Measurements from ENCODE around the gene STX11. TPM values are rescaled to one million over a fixed set of nuclear protein-coding genes. Genes with fewer than 3 reads are reported as not detected.

STX11 gene
- total RNA-seq, 4 donors from 2014 or later = 1.6 to 11.6 (median 2.4) TPM

DNA sequence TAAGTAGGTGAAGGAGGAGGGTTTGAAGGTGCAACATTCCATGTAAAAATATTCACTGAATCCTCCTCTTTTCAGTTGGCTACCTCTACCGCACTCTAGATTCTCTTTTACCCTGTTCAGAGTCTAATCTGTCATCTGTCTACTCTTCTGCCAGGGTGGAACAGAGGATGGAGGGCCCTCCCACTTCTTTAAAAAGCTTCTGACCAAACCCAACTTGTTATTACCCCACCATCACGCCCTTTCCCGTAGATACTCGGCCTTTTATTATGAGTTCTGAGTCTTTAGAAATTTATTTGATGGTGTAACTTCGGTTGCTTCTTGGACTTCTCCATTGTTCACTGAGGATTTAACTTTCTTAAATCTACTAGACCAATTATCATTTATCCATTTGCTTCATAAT, 11.7 kb downstream of the STX11 start:
- H3K27ac ChIP-seq = no peak overlapping the region
- H3K4me3 ChIP-seq = no peak overlapping the region
- H3K36me3 ChIP-seq = no peaks in the 10 kb centered on the region
- H3K27me3 ChIP-seq = no peaks in the 10 kb centered on the region
- H3K4me1 ChIP-seq = no peaks in the 10 kb centered on the region
- DNase-seq = no peak
- TF ChIP-seq, protein P1, sequence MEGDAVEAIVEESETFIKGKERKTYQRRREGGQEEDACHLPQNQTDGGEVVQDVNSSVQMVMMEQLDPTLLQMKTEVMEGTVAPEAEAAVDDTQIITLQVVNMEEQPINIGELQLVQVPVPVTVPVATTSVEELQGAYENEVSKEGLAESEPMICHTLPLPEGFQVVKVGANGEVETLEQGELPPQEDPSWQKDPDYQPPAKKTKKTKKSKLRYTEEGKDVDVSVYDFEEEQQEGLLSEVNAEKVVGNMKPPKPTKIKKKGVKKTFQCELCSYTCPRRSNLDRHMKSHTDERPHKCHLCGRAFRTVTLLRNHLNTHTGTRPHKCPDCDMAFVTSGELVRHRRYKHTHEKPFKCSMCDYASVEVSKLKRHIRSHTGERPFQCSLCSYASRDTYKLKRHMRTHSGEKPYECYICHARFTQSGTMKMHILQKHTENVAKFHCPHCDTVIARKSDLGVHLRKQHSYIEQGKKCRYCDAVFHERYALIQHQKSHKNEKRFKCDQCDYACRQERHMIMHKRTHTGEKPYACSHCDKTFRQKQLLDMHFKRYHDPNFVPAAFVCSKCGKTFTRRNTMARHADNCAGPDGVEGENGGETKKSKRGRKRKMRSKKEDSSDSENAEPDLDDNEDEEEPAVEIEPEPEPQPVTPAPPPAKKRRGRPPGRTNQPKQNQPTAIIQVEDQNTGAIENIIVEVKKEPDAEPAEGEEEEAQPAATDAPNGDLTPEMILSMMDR (IDR thresholded peaks at IDR 0.05) = no peak
- TF ChIP-seq POLR2A (IDR thresholded peaks at IDR 0.05) = no peak
- no peaks in the 10 kb centered on the region for H3K9me3 ChIP-seq

DNA sequence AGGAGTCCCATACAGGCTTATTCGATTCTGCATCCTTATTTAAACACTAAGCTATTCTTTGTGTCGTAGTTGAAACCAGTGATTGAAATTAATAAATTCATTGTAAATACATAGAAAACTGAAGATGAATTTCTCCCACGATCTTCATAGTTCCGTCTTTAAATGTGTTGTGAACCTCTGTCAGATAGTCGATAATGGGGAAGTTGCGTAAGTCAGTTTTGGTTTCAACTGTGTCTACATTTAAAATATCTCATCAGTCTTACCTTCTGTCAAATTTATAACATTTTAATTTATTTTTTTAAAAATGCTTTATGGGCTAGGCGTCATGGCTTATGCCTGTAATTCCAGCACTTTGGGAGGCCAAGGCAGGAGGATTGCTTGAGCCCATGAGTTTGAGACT, 12.7 kb downstream of the STX11 start:
- no peaks in the 10 kb centered on the region for H3K27me3 ChIP-seq
- no peak overlapping the region for H3K4me3 ChIP-seq
- DNase-seq = no peak
- H3K36me3 ChIP-seq = no peaks in the 10 kb centered on the region
- TF ChIP-seq, protein P1 (IDR thresholded peaks at IDR 0.05) = no peak
- no peak for TF ChIP-seq POLR2A (IDR thresholded peaks at IDR 0.05)
- H3K9me3 ChIP-seq = no peaks in the 10 kb centered on the region
- H3K4me1 ChIP-seq = no peaks in the 10 kb centered on the region
- no peak overlapping the region for H3K27ac ChIP-seq

DNA sequence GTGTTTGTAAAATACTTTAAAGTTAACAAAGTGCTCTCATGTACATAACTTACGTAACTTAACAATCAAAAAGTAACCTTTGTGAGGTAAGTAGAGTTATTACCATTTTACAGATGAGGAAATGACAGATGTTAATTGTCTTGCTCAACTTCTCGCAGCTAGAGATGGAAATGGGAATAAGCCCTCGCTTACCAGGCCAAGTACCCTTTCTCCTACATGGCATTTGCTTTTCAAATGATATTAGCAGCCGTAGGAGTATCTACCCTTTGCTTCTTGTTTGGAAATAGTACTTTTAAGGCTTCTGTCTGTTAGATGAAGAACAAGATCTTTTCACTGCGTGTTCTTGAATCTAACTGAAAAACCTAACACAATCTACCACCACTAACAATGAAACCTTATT, 15.5 kb downstream of the STX11 start:
- TF ChIP-seq POLR2A (IDR thresholded peaks at IDR 0.05) = no peak
- TF ChIP-seq, protein P1 (IDR thresholded peaks at IDR 0.05) = no peak

DNA sequence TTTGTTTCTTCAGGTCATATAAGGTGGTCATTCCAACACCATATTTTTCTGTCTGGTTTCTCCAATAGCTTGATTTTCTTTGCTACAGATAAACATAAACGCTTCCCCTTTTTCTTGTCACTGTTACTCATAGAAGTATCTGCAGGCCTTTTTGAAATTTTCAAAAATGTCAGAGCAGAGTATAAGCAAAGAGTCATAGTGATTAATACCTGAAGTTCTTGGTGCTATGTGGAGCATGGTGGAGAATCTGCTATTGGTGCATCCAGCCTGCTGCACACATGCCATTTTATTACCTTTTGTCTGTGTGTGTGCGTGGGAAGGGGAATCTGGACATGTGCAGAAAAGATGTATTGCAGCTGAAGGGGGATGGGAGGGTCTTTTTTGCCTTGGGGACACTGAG, 19.7 kb downstream of the STX11 start:
- DNase-seq = no peak
- Histone ChIP-seq H3K36me3 (no peaks in the 10 kb centered on the region), H3K27ac (no peak overlapping the region), H3K9me3 (no peaks in the 10 kb centered on the region), H3K4me3 (no peak overlapping the region), H3K27me3 (no peaks in the 10 kb centered on the region), H3K4me1 (no peaks in the 10 kb centered on the region)
- no peak for TF ChIP-seq POLR2A (IDR thresholded peaks at IDR 0.05)
- TF ChIP-seq, protein P1 (IDR thresholded peaks at IDR 0.05) = no peak

More for the DNA sequence above, 15.5 kb downstream of the STX11 start:
- DNase-seq = no peak
- no peaks in the 10 kb centered on the region for H3K27me3 ChIP-seq
- H3K9me3 ChIP-seq = no peaks in the 10 kb centered on the region
- H3K36me3 ChIP-seq = no peaks in the 10 kb centered on the region
- no peaks in the 10 kb centered on the region for H3K4me1 ChIP-seq
- no peak overlapping the region for H3K27ac ChIP-seq
- H3K4me3 ChIP-seq = no peak overlapping the region

DNA sequence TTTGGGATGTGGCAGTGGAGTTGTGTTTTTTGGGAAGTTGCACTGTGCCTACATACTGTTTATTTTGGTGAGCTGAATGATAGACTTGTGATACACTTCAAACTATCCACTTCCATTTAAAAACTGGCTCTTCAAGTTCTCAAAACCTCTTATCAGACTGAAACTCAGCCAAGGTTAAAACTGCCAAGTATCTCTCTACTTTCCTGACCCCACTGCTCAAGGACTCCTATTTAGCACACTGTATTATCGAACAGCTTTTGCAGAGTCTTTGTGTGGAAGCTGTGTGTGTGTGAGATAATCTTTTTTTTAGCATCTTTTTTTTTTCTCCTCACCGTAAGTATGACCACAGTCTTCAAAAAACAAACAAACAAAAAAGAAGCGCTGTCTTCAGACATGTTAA, 21.1 kb downstream of the STX11 start:
- no peak for TF ChIP-seq POLR2A (IDR thresholded peaks at IDR 0.05)
- TF ChIP-seq, protein P1 (IDR thresholded peaks at IDR 0.05) = no peak

DNA sequence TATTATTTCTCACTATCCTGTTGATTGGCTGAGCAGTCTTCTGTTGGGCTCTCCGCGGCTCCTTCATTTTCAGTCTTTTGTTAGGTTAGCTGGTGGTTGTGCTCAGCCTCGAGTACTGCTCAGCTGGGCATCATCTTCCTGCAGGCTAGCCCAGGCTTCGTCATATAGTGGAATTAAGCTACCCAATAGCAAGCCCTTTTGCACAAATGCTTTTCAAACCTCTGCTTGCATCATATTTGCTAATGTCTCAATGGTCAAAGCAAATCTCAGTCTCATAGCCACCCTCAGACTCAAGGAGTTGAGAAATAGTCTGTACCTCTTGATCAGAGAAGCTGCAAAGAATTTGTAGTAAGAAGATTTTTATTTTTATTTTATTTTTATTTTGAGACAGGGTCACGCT, 23.7 kb downstream of the STX11 start:
- H3K36me3 ChIP-seq = no peaks in the 10 kb centered on the region
- H3K9me3 ChIP-seq = no peaks in the 10 kb centered on the region
- H3K4me3 ChIP-seq = no peak overlapping the region
- no peak overlapping the region for H3K27ac ChIP-seq
- H3K4me1 ChIP-seq = no peaks in the 10 kb centered on the region
- H3K27me3 ChIP-seq = no peaks in the 10 kb centered on the region
- TF ChIP-seq, protein P1 (IDR thresholded peaks at IDR 0.05) = no peak
- no peak for TF ChIP-seq POLR2A (IDR thresholded peaks at IDR 0.05)
- no peak for DNase-seq

More for the DNA sequence above, 21.1 kb downstream of the STX11 start:
- H3K4me1 ChIP-seq = no peaks in the 10 kb centered on the region
- no peak overlapping the region for H3K27ac ChIP-seq
- H3K9me3 ChIP-seq = no peaks in the 10 kb centered on the region
- H3K27me3 ChIP-seq = no peaks in the 10 kb centered on the region
- no peak for DNase-seq
- no peaks in the 10 kb centered on the region for H3K36me3 ChIP-seq
- H3K4me3 ChIP-seq = no peak overlapping the region
